Progenitor cell of endocrine pancreas (in vitro differentiated cells): Measurements from ENCODE around the gene TCL1A. TPM values are rescaled to one million over a fixed set of nuclear protein-coding genes. Genes with fewer than 3 reads are reported as not detected.

Experiments
- DNase-seq: peaks from one replicate; pipeline ENCODE4 v3.0.0; 2021; ENCODE audit warnings: low spot score; ENCODE audit not compliant: unreplicated experiment
- H3K27ac Mint-ChIP-seq: 2 replicates; pipeline ENCODE4 v1.8.0; 2021; ENCODE audit warnings: mild to moderate bottlenecking, moderate library complexity, mixed read lengths
- H3K27me3 Mint-ChIP-seq: 2 replicates; pipeline ENCODE4 v1.8.0; 2021; ENCODE audit warnings: mixed read lengths
- H3K36me3 Mint-ChIP-seq: 2 replicates; pipeline ENCODE4 v1.8.0; 2022; ENCODE audit warnings: mixed read lengths; ENCODE audit not compliant: insufficient read depth
- H3K4me1 Mint-ChIP-seq: 2 replicates; pipeline ENCODE4 v1.8.0; 2021; ENCODE audit warnings: low read depth, mixed read lengths
- H3K4me3 Mint-ChIP-seq: 2 replicates; pipeline ENCODE4 v1.8.0; 2021; ENCODE audit warnings: low read depth, mild to moderate bottlenecking, moderate library complexity, mixed read lengths
- H3K9me3 Mint-ChIP-seq: 2 replicates; pipeline ENCODE4 v1.8.0; 2021; ENCODE audit warnings: low read depth, mixed read lengths
- CTCF ChIP-seq: fragments of 200-600 bp; sonication (generic); IDR thresholded peaks from one replicate; pipeline ENCODE4 v1.5.0; 2021; ENCODE audit warnings: antibody characterized with exemption, mild to moderate bottlenecking; ENCODE audit not compliant: unreplicated experiment
- total RNA-seq: library from RNA; stranded (reverse); gene quantifications from 2 replicates; pipeline ENCODE4 v1.2.1, GENCODE V29; 2021

TCL1A gene
- total RNA-seq, 1 donor from 2014 or later, result not detected

- no peaks in the 10 kb centered on the region for H3K9me3 Mint-ChIP-seq
- peaks cover 4% of the 10 kb centered on the region for H3K4me1 Mint-ChIP-seq
- no peak for DNase-seq
- no peak for TF ChIP-seq CTCF
- H3K27me3 Mint-ChIP-seq, result peaks cover 34% of the 10 kb centered on the region
- H3K36me3 Mint-ChIP-seq, result no peaks in the 10 kb centered on the region
- no peak overlapping the region for H3K27ac Mint-ChIP-seq
- no peak overlapping the region for H3K4me3 Mint-ChIP-seq
Observed at GRCh38 chr14:95705518-95705917, 8.4 kb downstream of the TCL1A start.

- no peak for TF ChIP-seq CTCF
- DNase-seq, result no peak
- no peaks in the 10 kb centered on the region for H3K9me3 Mint-ChIP-seq
- H3K4me1 Mint-ChIP-seq, result peaks cover 4% of the 10 kb centered on the region
- no peak overlapping the region for H3K27ac Mint-ChIP-seq
- H3K36me3 Mint-ChIP-seq, result no peaks in the 10 kb centered on the region
- no peak overlapping the region for H3K4me3 Mint-ChIP-seq
- peaks cover 30% of the 10 kb centered on the region for H3K27me3 Mint-ChIP-seq
Observed at GRCh38 chr14:95703805-95704204, 10.1 kb downstream of the TCL1A start.

- H3K27ac Mint-ChIP-seq, result no peak overlapping the region
- TF ChIP-seq CTCF, result no peak
- H3K27me3 Mint-ChIP-seq, result peaks cover 28% of the 10 kb centered on the region
- no peak for DNase-seq
- no peak overlapping the region for H3K4me3 Mint-ChIP-seq
- no peaks in the 10 kb centered on the region for H3K9me3 Mint-ChIP-seq
- H3K4me1 Mint-ChIP-seq, result peaks cover 3% of the 10 kb centered on the region
- H3K36me3 Mint-ChIP-seq, result no peaks in the 10 kb centered on the region
Observed at GRCh38 chr14:95703341-95703740, 10.6 kb downstream of the TCL1A start.

- Mint-ChIP-seq H3K4me1 (peaks cover 3% of the 10 kb centered on the region), H3K36me3 (no peaks in the 10 kb centered on the region), H3K27me3 (peaks cover 28% of the 10 kb centered on the region), H3K4me3 (no peak overlapping the region), H3K9me3 (no peaks in the 10 kb centered on the region), H3K27ac (no peak overlapping the region)
- no peak for TF ChIP-seq CTCF
- no peak for DNase-seq
Observed at GRCh38 chr14:95701846-95702221, 12.1 kb downstream of the TCL1A start.

- Mint-ChIP-seq H3K36me3 (no peaks in the 10 kb centered on the region), H3K9me3 (no peaks in the 10 kb centered on the region), H3K27me3 (peaks cover 28% of the 10 kb centered on the region), H3K4me1 (peaks cover 3% of the 10 kb centered on the region), H3K27ac (no peak overlapping the region), H3K4me3 (no peak overlapping the region)
- no peak for TF ChIP-seq CTCF
- DNase-seq, result no peak
Observed at GRCh38 chr14:95700221-95700976, 13.5 kb downstream of the TCL1A start.
